PC-9 (cell line): ENCODE measurements around the gene DNTTIP2.

Source experiments
- EZH2 ChIP-seq: fragments of 200-600 bp; sonication (generic); IDR thresholded peaks from 2 replicates; pipeline ENCODE4 v1.8.0; 2017; ENCODE audit warnings: antibody characterized with exemption, low read depth
- TF ChIP-seq, protein P1 (sequence below): fragments of 200-600 bp; sonication (generic); conservative IDR thresholded peaks from 2 replicates; pipeline ENCODE4 v1.6.1; 2017; ENCODE audit warnings: mixed run types, antibody characterized with exemption, mild to moderate bottlenecking, moderate library complexity

DNA sequence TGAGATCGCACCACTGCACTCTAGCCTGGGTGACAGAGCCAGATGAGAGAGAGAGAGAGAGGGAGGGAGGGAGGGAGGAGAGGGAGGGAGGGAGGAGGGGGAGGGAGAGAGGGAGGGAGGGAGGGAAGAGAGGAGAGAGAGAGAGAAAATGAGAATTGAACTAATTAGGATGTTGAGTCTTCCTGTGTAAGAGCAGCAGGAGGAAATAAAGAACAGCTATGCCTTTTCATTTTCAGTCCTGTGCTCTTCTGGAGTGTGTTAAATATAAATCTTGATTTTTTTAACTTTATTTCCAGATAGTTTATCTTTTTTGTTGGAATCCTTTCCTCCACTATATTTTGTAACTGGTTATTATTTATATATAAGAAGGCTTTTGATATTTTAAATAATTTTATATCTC, 27.1 kb downstream of the DNTTIP2 start:
- TF ChIP-seq, protein P1, sequence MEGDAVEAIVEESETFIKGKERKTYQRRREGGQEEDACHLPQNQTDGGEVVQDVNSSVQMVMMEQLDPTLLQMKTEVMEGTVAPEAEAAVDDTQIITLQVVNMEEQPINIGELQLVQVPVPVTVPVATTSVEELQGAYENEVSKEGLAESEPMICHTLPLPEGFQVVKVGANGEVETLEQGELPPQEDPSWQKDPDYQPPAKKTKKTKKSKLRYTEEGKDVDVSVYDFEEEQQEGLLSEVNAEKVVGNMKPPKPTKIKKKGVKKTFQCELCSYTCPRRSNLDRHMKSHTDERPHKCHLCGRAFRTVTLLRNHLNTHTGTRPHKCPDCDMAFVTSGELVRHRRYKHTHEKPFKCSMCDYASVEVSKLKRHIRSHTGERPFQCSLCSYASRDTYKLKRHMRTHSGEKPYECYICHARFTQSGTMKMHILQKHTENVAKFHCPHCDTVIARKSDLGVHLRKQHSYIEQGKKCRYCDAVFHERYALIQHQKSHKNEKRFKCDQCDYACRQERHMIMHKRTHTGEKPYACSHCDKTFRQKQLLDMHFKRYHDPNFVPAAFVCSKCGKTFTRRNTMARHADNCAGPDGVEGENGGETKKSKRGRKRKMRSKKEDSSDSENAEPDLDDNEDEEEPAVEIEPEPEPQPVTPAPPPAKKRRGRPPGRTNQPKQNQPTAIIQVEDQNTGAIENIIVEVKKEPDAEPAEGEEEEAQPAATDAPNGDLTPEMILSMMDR = no peak
- no peak for TF ChIP-seq EZH2
